Gastroesophageal sphincter (tissue), 4 donors: ENCODE data around the gene PLEKHG4B. TPM values are rescaled to one million over a fixed set of nuclear protein-coding genes. Genes with fewer than 3 reads are reported as not detected.

Experiments used
- ATAC-seq: fragments of 150-250 bp; one replicate; pipeline ENCODE4 v1.9.1; 2016; ENCODE audit warnings: mild to moderate bottlenecking, moderate library complexity
- H3K27ac ChIP-seq, 4 donors: fragments of 200-600 bp; sonication (generic) in 3 of 4; 1 replicate in 3 of 4; 2 replicates in 1 of 4; pipeline ENCODE4 v1.5.1; 2016 to 2019
- H3K27me3 ChIP-seq: fragments of 200-600 bp; sonication (generic); one replicate; pipeline ENCODE4 v1.5.1; 2019
- H3K36me3 ChIP-seq, 2 donors: fragments of 200-600 bp; sonication (generic); one replicate each; pipeline ENCODE4 v1.5.1; 2019; ENCODE audit warnings: control low read depth in 1 of 2
- H3K4me1 ChIP-seq, 3 donors: fragments of 200-600 bp; sonication (generic); 1 replicate in 2 of 3; 2 replicates in 1 of 3; pipeline ENCODE4 v1.5.1; 2016 to 2019; ENCODE audit warnings: control low read depth in 2 of 3
- H3K4me3 ChIP-seq, 2 donors: fragments of 200-600 bp; sonication (generic); one replicate each; pipeline ENCODE4 v1.5.1; 2019; ENCODE audit warnings: mild to moderate bottlenecking in 1 of 2, moderate library complexity in 1 of 2
- H3K9me3 ChIP-seq, 3 donors: fragments of 200-600 bp; sonication (generic); one replicate each; pipeline ENCODE4 v1.5.1; 2017 to 2019; ENCODE audit warnings: control low read depth in 2 of 3
- EP300 ChIP-seq: sonication (generic); formaldehyde crosslinking; IDR thresholded peaks from one replicate; pipeline ENCODE4 v1.6.1; 2017; ENCODE audit warnings: antibody characterized with exemption, mild to moderate bottlenecking
- POLR2A ChIP-seq, 2 donors: fragments of 450-650 bp; IDR thresholded peaks; one replicate each; pipeline ENCODE4 v1.6.1; 2017; ENCODE audit warnings: antibody characterized with exemption in 2 of 2, mild to moderate bottlenecking in 2 of 2, moderate library complexity in 1 of 2
- POLR2AphosphoS5 ChIP-seq: sonication (generic); formaldehyde crosslinking; IDR thresholded peaks from one replicate; pipeline ENCODE4 v1.6.1; 2017; ENCODE audit warnings: antibody characterized with exemption
- WGBS, 2 donors: methylation state at CpG; one replicate each; pipeline ENCODE4 v1.1.5; 2018; ENCODE audit warnings: low coverage in 1 of 2; 5-methylcytosine and 5-hydroxymethylcytosine counted together
- total RNA-seq, 4 donors: library from RNA; depleted of rRNA; stranded (reverse); fragments of >200 nt; gene quantifications; one replicate each; pipeline ENCODE4 v1.1.0, GENCODE V29; 2016
- TF ChIP-seq, protein P1 (sequence below), 4 experiments: fragments of 200-600 bp in 2 of 4; fragments of 450-650 bp in 2 of 4; sonication (generic) in 1 of 4; IDR thresholded peaks; one replicate each; pipeline ENCODE4 v1.5.1; 2017 to 2019; ENCODE audit warnings: antibody characterized with exemption in 4 of 4, mild to moderate bottlenecking in 2 of 4, moderate library complexity in 2 of 4

Gene PLEKHG4B
- total RNA-seq, 4 donors from 2014 or later = under 0.01 to 0.66 (median 0.15) TPM; not detected in 1

GRCh38 chr5:190366-191035 lies 98.5 kb downstream of the PLEKHG4B start:
- Histone ChIP-seq H3K4me3 (peak overlapping the region in 1 of 2 donors; percentile 34), H3K4me1 (peaks cover 0 to 37% (median 4%) of the 10 kb centered on the region in 3 donors), H3K9me3 (no peaks in the 10 kb centered on the region), H3K36me3 (no peaks in the 10 kb centered on the region), H3K27ac (peak overlapping the region in 3 of 4 donors; percentile 27 to 69 (median 39)), H3K27me3 (peaks cover 24% of the 10 kb centered on the region)
- 31 to 71% methylated on average over 2 to 4 of the region's 16 CpGs for WGBS, 2 donors
- no peak for ATAC-seq
- TF ChIP-seq POLR2A (IDR thresholded peaks at IDR 0.05) (no peak), EP300 (no peak), POLR2AphosphoS5 (no peak)
- TF ChIP-seq, protein P1, sequence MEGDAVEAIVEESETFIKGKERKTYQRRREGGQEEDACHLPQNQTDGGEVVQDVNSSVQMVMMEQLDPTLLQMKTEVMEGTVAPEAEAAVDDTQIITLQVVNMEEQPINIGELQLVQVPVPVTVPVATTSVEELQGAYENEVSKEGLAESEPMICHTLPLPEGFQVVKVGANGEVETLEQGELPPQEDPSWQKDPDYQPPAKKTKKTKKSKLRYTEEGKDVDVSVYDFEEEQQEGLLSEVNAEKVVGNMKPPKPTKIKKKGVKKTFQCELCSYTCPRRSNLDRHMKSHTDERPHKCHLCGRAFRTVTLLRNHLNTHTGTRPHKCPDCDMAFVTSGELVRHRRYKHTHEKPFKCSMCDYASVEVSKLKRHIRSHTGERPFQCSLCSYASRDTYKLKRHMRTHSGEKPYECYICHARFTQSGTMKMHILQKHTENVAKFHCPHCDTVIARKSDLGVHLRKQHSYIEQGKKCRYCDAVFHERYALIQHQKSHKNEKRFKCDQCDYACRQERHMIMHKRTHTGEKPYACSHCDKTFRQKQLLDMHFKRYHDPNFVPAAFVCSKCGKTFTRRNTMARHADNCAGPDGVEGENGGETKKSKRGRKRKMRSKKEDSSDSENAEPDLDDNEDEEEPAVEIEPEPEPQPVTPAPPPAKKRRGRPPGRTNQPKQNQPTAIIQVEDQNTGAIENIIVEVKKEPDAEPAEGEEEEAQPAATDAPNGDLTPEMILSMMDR (IDR thresholded peaks at IDR 0.05) = no peak

- peak; percentile 55 for ATAC-seq
- TF ChIP-seq POLR2A (IDR thresholded peaks at IDR 0.05) (no peak), POLR2AphosphoS5 (no peak), EP300 (no peak)
- TF ChIP-seq, protein P1 (IDR thresholded peaks at IDR 0.05) = no peak
- no peaks in the 10 kb centered on the region for H3K9me3 ChIP-seq
- no peaks in the 10 kb centered on the region for H3K36me3 ChIP-seq
- H3K4me3 ChIP-seq = peak within 1 kb of the TSS in 1 of 2 donors; percentile 34
- H3K27ac ChIP-seq = peak within 1 kb of the TSS in 3 of 4 donors; percentile 27 to 69 (median 39)
- peaks cover 0 to 37% (median 4%) of the 10 kb centered on the region in 3 donors for H3K4me1 ChIP-seq
- H3K27me3 ChIP-seq = peaks cover 24% of the 10 kb centered on the region
- no CpG with 5 or more reads among the region's 56 CpGs for WGBS, 2 donors
These were observed 99.3 kb downstream of the PLEKHG4B start, which contains the start of gene LRRC14B for GRCh38 chr5:191036-191948. LRRC14B (plus strand) TSS chr5:191495; CDS start chr5:191539, 44 bp downstream.

GRCh38 chr5:191949-192690 lies 100.2 kb downstream of the PLEKHG4B start:
- Histone ChIP-seq H3K9me3 (no peaks in the 10 kb centered on the region), H3K27me3 (peaks cover 24% of the 10 kb centered on the region), H3K36me3 (no peaks in the 10 kb centered on the region), H3K4me1 (peaks cover 0 to 37% (median 4%) of the 10 kb centered on the region in 3 donors), H3K4me3 (no peak overlapping the region), H3K27ac (no peak overlapping the region)
- WGBS, 2 donors = 90 to 100% methylated on average over 1 to 2 of the region's 46 CpGs
- TF ChIP-seq POLR2AphosphoS5 = no peak
- TF ChIP-seq EP300 = no peak
- TF ChIP-seq POLR2A (IDR thresholded peaks at IDR 0.05) = no peak
- TF ChIP-seq, protein P1 (IDR thresholded peaks at IDR 0.05) = no peak
- no peak for ATAC-seq

DNA sequence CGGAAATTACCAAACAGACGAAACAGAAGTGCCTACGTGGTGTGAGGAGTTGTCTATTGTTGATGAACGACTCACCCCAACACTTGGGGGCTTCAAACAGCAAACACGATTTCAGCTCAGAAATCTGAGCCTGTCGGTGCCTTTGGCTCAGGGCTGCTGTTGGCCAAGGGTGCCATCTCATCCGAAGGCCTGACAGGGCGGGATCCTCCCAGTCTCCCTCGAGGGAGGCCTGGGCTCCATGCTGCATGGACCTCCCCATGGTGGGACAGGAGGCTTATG lies 100.7 kb downstream of the PLEKHG4B start:
- TF ChIP-seq EP300 = no peak
- TF ChIP-seq POLR2A (IDR thresholded peaks at IDR 0.05) = no peak
- TF ChIP-seq, protein P1 (IDR thresholded peaks at IDR 0.05) = no peak
- TF ChIP-seq POLR2AphosphoS5 = no peak

More for the DNA sequence above, 100.7 kb downstream of the PLEKHG4B start:
- no peaks in the 10 kb centered on the region for H3K9me3 ChIP-seq
- H3K4me3 ChIP-seq = no peak overlapping the region
- ATAC-seq = no peak
- H3K27ac ChIP-seq = no peak overlapping the region
- H3K36me3 ChIP-seq = no peaks in the 10 kb centered on the region
- H3K27me3 ChIP-seq = peaks cover 22% of the 10 kb centered on the region
- H3K4me1 ChIP-seq = peaks cover 0 to 34% (median 4%) of the 10 kb centered on the region in 3 donors
- 0 to 71% methylated on average over 1 to 6 of the region's 9 CpGs for WGBS, 2 donors
